Measurements from ENCODE around the gene ASCL3.
A peak's percentile ranks its signal among the peaks of the same experiment; 100 is the strongest.
"Not testable (repeated sequence)": the region's sequence is repeated elsewhere in the genome, so short reads cannot be mapped to it uniquely, and the experiment has no call there.

The ASCL3 gene

GRCh38 chr11:8947230-8947943 is 4.6 kb upstream of the ASCL3 start:
- no peak for DNase-seq

GRCh38 chr11:8941341-8942103 is 1.3 kb downstream of the ASCL3 start:
- no peak for DNase-seq

- DNase-seq, result no peak
Measured at GRCh38 chr11:8937659-8938058, 5.2 kb downstream of the ASCL3 start.

- no peak for DNase-seq
Measured at GRCh38 chr11:8937159-8937558, 5.7 kb downstream of the ASCL3 start.

GRCh38 chr11:8935789-8936188 is 7.0 kb downstream of the ASCL3 start:
- not testable (repeated sequence) for DNase-seq

GRCh38 chr11:8934742-8935488 is 7.9 kb downstream of the ASCL3 start:
- no peak for DNase-seq

GRCh38 chr11:8933931-8934330 is 8.9 kb downstream of the ASCL3 start:
- DNase-seq, result no peak

GRCh38 chr11:8932564-8933180 is 10.1 kb downstream of the ASCL3 start, which contains the start of gene C11orf16:
TSS of gene C11orf16 (minus strand) at chr11:8932947. CDS start at chr11:8932308, 639 bp downstream.
- no peak for DNase-seq

- DNase-seq, result no peak
Measured at GRCh38 chr11:8930456-8931175, 12.2 kb downstream of the ASCL3 start.

GRCh38 chr11:8928981-8929615 is 13.7 kb downstream of the ASCL3 start:
- no peak for DNase-seq

GRCh38 chr11:8928205-8928604 is 14.6 kb downstream of the ASCL3 start:
- no peak for DNase-seq

- no peak for DNase-seq
Measured at GRCh38 chr11:8927233-8927632, 15.6 kb downstream of the ASCL3 start.

- DNase-seq, result no peak
Measured at GRCh38 chr11:8926236-8926635, 16.6 kb downstream of the ASCL3 start.

- DNase-seq, result no peak
Measured at GRCh38 chr11:8925711-8926110, 17.1 kb downstream of the ASCL3 start.

- no peak for DNase-seq
Measured at GRCh38 chr11:8922691-8923090, 20.1 kb downstream of the ASCL3 start.

GRCh38 chr11:8917157-8917825 is 25.5 kb downstream of the ASCL3 start:
- DNase-seq, result no peak

- DNase-seq, result no peak
Measured at GRCh38 chr11:8914661-8915018, 28.2 kb downstream of the ASCL3 start.

GRCh38 chr11:8913961-8914660 is 28.7 kb downstream of the ASCL3 start:
- no peak for DNase-seq

- DNase-seq, result peak; percentile 45
Measured at GRCh38 chr11:8911029-8911823, 31.6 kb downstream of the ASCL3 start, which contains the start of gene AKIP1. TSS of gene AKIP1 (plus strand) at chr11:8911189. CDS start at chr11:8911450, 261 bp downstream.

- no peak for DNase-seq
Measured at GRCh38 chr11:8910649-8911026, 32.2 kb downstream of the ASCL3 start.

Data from GOT3 (cell line).